G401.6 (cell line): ENCODE measurements around the gene FAM217B.

Source experiments
- FAIRE-seq: peaks from 2 replicates; lab custom pipeline; 2012; peaks lifted over from hg19 to GRCh38; lab: Jason Lieb, UNC

Gene FAM217B, protein sequence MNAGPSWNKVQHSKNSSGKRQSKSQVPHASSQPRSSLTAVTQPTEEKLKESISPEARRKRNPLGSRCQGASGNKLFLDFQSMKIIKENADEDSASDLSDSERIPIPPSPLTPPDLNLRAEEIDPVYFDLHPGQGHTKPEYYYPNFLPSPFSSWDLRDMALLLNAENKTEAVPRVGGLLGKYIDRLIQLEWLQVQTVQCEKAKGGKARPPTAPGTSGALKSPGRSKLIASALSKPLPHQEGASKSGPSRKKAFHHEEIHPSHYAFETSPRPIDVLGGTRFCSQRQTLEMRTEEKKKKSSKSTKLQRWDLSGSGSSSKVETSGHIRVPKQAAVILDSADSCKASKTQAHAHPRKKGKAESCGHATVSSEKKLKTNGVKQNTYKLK

DNA sequence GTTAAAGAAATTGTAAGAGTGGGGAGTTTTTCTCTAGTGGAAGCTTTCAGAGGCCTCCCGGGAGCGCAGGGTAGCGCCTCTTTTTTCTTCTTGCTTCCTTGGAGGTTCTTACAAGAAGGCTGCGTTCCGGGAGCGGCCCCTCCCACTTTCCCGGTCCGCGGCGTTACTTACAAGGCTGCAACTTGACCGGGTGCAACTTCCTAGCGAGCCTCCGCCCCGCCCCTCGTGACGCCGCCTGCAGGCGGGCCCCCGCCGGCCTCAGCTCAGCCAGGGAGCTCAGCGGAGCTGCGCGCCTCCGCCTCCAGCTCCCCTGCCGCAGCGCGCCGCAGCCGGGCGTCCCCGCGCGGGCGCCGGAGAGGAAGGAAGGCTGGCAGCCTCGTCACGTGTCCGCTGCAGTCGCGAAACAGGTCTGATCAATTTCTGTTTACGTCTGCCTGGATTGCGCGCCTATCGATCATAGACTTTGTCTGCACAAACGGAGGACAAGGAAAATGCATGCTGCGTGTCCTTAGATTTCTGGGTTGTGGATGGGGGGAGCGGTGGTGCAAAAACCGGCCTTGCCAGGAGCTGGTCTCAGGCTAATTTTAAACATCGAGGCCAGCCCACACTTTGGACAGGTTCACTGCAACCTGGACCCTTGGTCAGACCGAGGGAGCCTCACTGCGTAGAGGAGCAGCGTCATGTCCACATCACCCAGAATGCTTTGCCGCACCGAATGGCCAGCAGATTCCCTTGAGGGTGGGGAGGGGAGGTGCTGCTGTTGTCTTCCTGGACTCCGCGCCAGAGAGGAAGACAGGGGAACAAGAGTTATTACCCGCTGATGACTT, at the start of gene FAM217B, which contains the start of gene PPP1R3D:
Gene FAM217B, plus strand, starts transcription at position 261 of the 827 bp plus-strand sequence. CDS start 3,555 bp downstream, outside the sequence.
Gene PPP1R3D, minus strand, starts transcription at position 177 of the 827 bp plus-strand sequence. CDS start 374 bp downstream, outside the sequence.
- no peak for FAIRE-seq

- no peak for FAIRE-seq
Observed at GRCh38 chr20:59891581-59891980, 48.6 kb upstream of the FAM217B start.

- no peak for FAIRE-seq
Observed at GRCh38 chr20:59895908-59896307, 44.3 kb upstream of the FAM217B start.

DNA sequence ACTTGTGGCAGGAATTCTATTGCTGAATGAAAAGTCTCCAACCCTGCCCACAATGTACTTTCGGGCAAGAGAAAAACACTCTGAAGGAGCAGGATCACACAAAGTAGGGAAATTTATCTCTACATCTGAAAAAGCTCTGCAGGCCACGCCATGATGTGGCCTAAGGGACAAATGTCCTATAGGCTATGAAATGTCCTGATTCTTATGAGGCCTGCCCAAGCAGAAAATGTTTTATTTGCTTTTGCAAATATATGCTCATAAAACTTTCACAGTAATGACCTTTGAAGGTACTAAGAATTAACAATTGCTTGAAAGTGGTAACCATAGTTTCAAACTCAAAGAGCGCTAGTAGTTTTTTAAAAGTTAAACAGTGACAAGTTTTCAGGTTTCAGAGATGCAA, 37.7 kb upstream of the FAM217B start:
- no peak for FAIRE-seq

DNA sequence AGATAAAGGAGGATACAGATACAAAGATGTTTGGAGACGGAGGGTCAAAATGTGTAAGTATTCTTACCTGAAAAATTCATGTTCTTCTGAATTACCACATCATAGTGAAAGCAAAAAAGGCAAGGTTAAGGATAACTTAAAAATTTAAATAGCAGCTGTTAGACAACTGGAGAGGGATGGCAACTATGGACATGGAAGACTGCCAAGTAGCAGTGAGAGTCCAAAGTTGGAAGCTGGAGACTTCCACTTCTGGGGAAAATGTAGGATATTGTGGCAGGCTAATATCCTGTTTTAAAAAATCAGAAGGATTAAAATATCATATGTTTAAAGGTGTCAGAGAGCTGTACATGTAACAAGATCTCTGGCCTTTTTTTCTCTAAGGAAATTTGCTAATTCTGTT, 36.6 kb upstream of the FAM217B start:
- no peak for FAIRE-seq

DNA sequence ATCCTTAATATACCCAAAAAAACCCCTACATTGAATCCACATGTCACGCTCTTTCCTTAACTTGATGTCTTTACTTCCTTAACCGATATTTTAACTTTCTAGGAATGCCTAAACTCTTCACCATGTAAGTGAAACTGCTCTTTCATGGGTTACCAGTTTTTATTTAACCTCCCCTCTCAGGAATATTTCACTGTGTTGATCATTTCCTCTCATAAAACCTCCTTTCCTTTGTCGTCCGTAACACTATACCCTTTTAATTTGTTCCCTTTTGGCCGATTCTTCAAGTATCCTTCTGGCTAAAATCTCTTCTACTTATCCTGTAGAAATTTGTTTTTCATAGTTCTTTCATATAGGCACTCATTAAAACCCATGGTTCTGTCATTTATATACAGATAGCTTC, 31.3 kb upstream of the FAM217B start:
- no peak for FAIRE-seq

- FAIRE-seq: no peak
Observed at GRCh38 chr20:59911041-59911440, 29.1 kb upstream of the FAM217B start.

GRCh38 chr20:59912609-59913008, 27.6 kb upstream of the FAM217B start:
- no peak for FAIRE-seq

- FAIRE-seq: no peak
Observed at GRCh38 chr20:59920944-59921343, 19.2 kb upstream of the FAM217B start.

- FAIRE-seq: no peak
Observed at GRCh38 chr20:59923514-59923913, 16.7 kb upstream of the FAM217B start.

GRCh38 chr20:59925359-59925758, 14.8 kb upstream of the FAM217B start:
- no peak for FAIRE-seq

DNA sequence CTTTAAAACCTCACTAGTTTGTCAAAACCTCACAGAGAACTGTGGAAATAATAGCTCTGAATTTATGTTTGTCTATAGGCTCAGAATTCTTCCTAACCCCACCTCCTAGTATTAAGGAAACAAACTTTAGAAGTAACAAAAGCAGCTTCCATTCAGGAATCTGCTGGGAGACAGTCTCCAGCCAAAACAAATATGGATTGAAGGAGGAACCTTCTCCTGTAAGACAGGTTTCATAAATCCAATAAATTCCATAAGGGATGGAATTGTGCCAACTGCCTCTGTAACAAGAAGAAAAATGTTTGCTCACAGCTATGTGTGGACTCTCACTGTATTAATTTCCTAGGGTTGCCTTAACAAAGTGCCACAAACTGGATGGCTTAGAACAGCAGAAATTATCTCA, 14.3 kb upstream of the FAM217B start:
- no peak for FAIRE-seq

- no peak for FAIRE-seq
Observed at GRCh38 chr20:59931511-59932312, 8.5 kb upstream of the FAM217B start.

DNA sequence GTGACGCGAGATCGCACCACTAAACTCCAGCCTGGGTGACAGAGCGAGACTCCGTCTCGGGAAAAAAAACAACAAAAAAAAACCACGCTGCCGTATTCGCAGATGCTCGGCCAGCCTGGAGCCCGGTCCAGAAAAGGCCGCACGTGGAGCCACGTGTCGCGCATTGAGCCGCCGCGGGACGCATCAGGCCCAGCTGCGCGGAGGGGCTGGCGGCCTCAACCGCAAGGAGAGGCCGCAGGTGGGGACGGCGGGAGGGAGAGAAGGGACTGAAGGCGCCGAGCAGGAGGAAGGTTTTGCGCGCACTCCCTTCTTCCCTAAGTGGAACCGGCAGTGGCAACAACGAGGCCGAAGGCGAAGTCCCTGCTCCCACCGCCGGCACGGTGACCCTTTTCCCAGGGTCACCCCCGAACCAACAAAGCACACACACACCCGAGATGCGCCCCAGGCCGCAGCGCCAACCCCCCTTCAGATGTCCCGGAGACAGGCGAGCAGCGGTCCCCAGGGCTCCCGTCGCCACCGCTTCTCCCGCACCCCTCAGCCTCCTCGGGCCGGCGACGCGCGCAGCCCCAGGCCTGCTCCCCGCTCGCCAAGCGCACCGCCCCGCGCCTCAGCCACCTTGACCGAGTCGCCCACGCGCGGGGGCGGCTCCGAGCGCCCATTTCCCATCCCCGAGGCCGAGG, 7.4 kb upstream of the FAM217B start:
- no peak for FAIRE-seq

- FAIRE-seq: no peak
Observed at GRCh38 chr20:59933296-59933848, 6.8 kb upstream of the FAM217B start, which contains the start of gene SYCP2. Gene SYCP2 (minus strand): TSS chr20:59933637. CDS start chr20:59922413, 11,224 bp downstream.

- no peak for FAIRE-seq
Observed at GRCh38 chr20:59933849-59934585, 6.2 kb upstream of the FAM217B start.

DNA sequence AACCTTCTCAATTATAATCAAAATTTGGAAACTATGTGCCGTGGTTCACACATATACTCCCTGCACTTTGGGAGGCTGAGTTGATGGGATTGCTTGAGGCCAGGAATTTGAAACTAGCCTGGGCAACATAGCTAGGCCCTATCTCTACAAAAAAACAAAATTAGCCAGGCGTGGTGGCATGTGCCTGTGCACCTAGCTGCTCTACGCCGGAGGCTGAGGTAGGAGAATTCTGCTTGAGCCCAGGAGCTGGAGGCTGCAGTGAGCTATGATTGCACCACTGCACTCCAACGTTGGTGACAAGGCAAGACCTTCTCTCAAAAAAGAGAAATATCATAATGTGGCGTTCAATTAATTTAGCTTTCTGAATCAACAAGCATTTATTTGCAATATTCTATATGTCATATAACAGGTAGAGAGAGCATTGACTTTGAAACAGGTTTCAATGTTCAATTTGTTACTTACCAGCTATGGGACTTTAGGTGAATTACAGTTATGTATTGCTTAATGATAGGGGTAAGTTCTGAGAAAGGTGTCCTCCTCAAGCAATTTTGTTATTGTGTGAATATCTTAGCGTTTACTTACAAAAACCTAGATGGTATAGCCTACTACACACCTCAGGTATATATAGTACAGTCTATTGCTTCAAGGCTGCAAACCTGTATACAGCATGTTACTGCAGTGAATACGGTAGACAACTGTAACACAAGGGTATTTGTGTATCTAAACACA, 4.6 kb upstream of the FAM217B start:
- no peak for FAIRE-seq

DNA sequence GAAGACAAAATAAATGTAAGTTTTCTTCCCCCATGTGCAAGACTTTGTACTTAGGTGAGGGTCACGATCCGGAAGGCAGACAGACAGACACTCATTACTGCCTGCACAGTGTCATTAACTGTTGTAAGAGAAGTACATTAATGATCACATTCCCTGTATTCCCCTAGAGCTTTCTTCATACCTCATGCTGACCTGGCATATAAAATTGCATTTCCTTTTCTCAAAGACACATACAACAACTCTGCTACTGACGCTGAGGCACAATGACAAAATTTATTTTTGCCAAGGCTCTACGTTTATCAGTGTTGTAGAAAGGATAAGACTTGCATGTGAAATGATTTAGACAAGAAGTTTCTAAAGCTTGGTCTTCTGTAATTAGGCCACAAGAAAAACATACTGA, 3.8 kb upstream of the FAM217B start:
- FAIRE-seq: no peak

DNA sequence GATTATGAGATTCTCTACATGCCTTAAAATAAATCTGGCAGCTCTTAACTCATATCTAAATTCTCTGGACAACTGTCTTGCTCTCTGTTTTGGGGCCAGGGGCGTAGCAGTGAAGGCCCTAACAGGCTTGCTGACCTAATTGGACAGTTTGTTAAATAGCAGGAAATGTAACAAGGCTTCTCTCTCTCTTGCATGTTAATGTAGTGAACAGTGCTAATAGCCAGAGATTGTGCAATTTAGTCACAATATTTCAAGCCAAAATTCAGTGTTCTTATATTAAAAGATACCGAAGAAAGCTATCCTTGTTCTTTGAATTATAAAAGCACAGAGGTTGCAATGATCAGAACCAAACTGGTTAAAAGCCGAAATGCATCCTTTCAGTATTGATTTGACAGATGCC, 3.0 kb upstream of the FAM217B start:
- FAIRE-seq: no peak

DNA sequence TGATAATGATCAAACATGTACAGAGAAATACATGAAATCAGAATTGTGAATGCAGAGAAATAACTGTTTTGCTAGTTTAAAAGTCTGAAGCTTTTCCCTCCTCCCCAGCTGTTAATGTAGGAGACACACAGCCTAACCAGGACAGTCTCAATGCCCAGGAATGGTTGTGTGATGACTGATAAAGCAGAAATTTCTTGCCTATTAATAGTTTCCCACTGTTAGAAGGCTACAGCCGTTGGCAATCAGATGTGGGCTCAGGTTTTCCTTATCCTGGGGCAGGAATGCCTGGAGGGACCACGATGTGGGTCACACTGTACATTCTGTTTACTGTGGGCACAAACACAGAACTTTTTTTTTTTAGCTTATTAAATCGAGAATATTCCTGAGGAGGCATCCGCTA, 2.0 kb upstream of the FAM217B start:
- no peak for FAIRE-seq
